GM12872 (cell line): ENCODE data around the gene MAP2K2.

Experiments
- CTCF ChIP-seq: IDR thresholded peaks from 3 replicates; pipeline ENCODE4 v1.5.1; 2011; ENCODE audit warnings: low read depth, mild to moderate bottlenecking, low read length, moderate library complexity; ENCODE audit not compliant: insufficient read depth

MAP2K2 gene

DNA sequence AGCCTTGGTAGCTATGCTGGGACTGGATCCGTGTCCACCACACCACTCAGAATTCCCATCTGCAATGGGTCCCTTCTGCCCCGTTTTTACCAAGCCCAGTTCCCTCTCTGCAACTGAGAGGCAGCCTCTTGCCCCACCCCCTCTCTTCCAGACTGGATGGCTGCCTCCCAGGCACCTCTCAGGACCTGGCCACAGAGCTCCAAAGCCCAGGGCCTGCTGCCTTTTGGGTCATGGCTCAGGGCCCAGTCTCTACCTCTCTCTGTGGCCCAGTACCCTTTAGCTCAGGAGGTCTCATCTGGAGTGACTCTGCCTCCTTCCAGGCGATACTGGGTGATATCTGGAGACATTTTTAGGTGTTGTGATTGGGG, 46.9 kb downstream of the MAP2K2 start:
- TF ChIP-seq CTCF: no peak

DNA sequence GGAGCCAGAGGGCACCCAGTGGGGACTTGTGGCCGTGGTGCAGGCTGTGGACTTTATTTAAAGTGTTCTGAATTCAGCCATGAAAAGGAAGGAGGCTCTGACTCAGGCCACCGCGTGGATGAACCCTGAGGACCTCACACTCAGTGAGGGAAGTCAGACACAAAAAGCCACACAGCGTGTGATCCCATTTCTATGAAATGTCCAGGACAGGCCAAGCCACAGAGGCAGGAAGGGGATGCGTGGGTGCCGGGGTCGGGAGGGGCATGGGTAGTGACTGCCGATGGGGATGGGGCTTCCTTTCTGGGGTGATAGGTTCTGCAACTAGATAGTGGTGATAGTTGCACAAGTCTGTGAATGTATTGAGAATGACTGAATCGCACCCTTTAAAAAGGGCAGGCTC, 48.5 kb downstream of the MAP2K2 start:
- TF ChIP-seq CTCF: no peak

DNA sequence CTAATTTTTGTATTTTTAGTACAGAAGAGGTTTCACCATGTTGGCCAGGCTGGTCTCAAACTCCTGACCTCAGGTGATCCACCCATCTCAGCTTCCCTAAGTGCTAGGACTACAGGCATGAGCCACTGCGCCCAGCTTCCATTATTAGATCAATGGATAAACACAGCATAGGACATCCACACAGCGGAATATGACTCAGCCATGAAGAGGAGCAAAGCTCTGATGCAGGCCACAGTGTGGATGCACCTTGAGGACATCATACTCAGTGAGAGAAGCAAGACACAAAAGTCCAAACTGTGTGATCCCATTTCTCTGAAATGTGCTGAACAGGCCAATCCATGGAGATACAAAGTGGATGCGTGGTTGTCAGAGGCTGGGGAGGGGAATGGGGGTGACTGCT, 52.3 kb downstream of the MAP2K2 start:
- no peak for TF ChIP-seq CTCF

- TF ChIP-seq CTCF: no peak
Observed at GRCh38 chr19:4069331-4069959, 54.5 kb downstream of the MAP2K2 start.

DNA sequence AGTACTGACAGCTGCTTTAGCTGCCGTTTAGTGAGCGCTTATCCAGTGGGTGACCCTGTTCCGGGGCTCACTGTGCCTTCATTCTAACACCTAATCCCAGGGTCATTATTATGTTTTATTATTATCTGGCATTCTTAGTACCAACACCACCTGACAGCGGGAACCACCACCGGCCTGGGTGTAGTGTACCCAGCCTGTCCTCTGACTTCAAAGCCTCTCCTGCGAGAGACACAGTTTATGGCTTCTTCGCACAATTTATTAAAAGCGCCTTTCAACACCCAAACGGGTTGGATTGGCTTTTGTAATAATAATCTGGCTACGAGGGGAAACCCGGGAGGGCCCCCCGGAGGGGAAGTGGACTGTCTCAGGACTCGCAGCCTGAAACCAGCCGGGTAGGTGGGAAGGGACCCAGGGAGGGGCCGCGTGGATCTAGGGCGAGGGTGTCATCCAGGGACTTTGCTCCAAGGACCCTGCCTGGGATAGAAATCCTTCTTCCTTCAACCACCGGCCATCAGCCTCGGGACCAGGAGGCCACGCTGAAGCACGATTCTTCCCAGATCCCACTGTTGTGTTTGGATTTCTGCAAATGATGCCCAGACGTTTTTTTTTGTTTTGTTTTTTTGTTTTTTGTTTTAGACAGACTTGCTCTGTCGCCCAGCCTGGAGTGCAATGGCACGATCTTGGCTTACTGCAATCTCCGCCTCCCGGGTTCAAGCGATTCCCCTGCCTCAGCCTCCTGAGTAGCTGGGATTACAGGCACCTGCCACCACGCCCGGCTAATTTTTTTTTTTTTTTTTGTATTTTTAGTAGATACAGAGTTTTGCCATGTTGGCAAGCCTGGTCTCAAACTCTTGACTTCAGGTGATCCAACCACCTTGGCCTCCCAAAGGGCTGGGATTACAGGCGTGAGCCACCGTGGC, 55.6 kb downstream of the MAP2K2 start:
- TF ChIP-seq CTCF: no peak

- no peak for TF ChIP-seq CTCF
Observed at GRCh38 chr19:4067396-4068046, 56.4 kb downstream of the MAP2K2 start.

GRCh38 chr19:4066682-4067395, 57.1 kb downstream of the MAP2K2 start, which contains the start of gene ZBTB7A:
Gene ZBTB7A, minus strand, starts transcription at chr19:4066899. Its CDS starts 11,667 bp downstream, at chr19:4055232.
- TF ChIP-seq CTCF: no peak
